GM12865 (cell line): ENCODE measurements around the gene NINJ1.
"Not testable (repeated sequence)": the region's sequence is repeated elsewhere in the genome, so short reads cannot be mapped to it uniquely, and the experiment has no call there.

ENCODE experiments used
- DNase-seq: peaks from one replicate; pipeline ENCODE4 v3.0.0; 2010; ENCODE audit warnings: low read depth
- H3K4me3 ChIP-seq: 2 replicates; pipeline ENCODE4 v1.5.1; 2011; ENCODE audit warnings: mild to moderate bottlenecking, low read depth, low read length, control low read depth
- TF ChIP-seq, protein P1 (sequence below): IDR thresholded peaks from 2 replicates; pipeline ENCODE4 v1.5.1; 2011; ENCODE audit warnings: low read length, control low read depth, low read depth, inconsistent platforms; ENCODE audit not compliant: insufficient read depth; ENCODE audit errors: missing control alignments

The NINJ1 gene

DNA sequence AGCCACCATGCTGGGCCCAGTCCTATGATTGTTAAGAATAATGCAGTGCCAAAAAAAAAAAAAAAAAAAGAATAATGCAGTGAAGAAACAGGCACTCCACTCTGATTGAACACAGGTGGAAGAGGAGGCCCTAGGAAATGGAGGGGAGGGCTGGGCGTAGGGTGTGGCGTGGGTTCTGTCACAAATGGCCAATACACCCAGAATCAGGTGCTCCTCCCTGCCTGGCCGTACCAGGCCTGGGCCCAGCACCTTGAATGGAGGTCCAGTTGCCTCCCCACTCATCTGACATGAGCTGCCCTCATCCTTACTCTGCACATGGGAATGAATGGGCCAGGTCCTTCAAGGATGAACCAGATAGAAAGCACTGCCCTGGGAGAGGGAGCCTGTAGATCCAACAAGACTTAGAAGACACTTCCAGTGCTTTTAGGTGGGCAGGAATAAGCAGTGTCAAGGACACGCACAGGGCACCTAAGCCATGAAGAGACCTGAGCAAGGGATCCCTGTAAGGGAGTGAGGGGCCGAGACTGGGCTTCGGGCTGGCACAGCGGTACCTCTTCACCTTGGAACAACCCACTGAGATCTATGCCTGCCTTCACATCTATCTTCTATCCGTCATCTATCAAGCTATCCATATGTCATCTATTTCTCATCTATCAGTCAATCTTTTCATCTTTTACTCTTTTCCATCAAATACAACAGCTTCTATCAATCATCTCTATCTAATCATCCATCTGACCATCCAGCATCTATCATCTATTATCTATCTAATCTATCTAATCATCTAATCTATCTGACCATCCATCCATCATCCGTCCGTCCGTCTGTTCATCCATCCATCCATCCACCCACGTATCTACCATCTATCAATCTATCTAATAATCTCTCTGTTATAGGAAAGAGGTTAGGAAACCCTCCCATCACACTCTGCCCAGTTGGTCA lies 15.9 kb downstream of the NINJ1 start:
- no peak overlapping the region for H3K4me3 ChIP-seq
- TF ChIP-seq, protein P1, sequence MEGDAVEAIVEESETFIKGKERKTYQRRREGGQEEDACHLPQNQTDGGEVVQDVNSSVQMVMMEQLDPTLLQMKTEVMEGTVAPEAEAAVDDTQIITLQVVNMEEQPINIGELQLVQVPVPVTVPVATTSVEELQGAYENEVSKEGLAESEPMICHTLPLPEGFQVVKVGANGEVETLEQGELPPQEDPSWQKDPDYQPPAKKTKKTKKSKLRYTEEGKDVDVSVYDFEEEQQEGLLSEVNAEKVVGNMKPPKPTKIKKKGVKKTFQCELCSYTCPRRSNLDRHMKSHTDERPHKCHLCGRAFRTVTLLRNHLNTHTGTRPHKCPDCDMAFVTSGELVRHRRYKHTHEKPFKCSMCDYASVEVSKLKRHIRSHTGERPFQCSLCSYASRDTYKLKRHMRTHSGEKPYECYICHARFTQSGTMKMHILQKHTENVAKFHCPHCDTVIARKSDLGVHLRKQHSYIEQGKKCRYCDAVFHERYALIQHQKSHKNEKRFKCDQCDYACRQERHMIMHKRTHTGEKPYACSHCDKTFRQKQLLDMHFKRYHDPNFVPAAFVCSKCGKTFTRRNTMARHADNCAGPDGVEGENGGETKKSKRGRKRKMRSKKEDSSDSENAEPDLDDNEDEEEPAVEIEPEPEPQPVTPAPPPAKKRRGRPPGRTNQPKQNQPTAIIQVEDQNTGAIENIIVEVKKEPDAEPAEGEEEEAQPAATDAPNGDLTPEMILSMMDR = no peak
- DNase-seq = no peak

DNA sequence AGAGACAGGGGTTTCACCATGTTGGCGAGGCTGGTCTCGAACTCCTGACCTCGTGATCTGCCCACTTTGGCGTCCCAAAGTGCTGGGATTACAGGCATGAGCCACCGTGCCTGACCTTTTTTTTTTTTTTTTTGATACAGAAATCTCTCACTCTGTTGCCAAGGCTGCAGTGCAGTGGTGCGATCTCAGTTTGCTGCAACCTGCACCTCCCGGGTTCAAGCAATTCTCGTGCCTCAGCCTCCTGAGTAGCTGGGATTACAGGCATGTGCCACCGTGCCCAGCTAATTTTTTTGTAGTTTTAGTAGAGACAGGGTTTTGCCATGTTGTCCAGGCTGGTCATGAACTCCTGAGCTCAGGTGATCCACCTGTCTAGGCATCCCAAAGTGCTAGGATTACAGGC lies 16.5 kb downstream of the NINJ1 start:
- DNase-seq, H3K4me3 ChIP-seq: not testable (repeated sequence)

DNA sequence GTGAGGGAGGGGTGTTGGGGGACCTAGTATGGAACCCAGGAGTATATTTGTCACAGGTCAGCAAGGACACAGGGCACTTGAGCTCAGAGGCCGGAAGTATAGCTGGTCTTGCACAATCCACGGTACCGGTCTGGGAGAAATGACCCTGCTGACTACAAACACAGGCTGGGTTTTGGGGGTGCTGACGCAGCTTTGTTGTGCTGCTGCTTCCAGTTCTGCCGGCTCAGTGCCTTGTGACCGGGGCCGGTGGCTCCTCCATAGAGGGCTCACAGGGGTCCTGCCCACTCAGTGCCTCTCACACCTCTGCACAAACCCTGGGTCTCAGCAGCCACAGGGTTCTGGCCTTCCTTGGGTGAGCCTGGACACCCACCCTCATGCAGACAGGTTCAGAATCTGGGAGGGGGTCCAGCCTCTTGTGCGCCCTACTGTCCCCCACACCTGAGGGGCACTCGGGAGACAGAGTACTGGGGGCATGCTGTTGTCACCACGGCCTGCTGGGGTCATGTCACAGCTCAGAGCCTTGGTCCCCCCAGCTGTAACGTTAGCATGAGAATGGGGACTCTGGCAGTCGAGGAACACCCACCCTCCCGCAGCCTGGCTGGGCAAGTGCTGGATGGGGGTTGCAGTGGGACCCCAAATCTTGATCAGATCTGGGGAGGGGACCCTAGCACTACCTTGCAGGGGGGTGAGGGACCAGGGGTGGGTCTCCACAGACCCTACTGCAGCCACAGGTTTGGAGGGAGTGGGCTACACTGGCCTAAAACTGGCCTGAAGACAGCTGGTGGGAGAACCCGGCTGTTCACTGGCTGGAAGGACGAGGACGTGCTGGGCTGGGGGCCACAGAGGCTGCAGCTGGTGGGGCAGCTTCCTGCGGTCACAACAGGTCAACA lies 17.7 kb downstream of the NINJ1 start:
- H3K4me3 ChIP-seq = no peak overlapping the region
- TF ChIP-seq, protein P1 = no peak
- DNase-seq = no peak

GRCh38 chr9:93115486-93116071 lies 18.5 kb downstream of the NINJ1 start:
- DNase-seq = no peak
- TF ChIP-seq, protein P1 = no peak
- no peak overlapping the region for H3K4me3 ChIP-seq

DNA sequence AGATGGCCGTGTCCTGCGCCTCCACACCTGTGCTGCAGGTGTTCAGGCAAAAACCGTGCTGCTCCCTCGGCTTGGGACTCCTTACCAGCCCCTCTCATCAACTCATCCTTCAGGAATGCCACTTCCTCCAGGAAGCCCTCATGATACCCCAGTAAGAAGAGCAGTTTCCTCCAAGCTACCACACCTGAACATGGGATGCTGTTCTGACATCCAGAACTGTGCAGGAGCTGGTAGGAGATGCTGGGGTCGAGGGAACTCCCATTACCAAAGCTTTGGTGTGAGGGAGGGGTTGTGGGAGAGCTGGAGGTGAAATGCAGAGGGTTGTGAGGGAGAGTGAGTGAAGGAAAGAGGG lies 19.1 kb downstream of the NINJ1 start:
- DNase-seq = no peak
- H3K4me3 ChIP-seq = no peak overlapping the region
- TF ChIP-seq, protein P1 = no peak

DNA sequence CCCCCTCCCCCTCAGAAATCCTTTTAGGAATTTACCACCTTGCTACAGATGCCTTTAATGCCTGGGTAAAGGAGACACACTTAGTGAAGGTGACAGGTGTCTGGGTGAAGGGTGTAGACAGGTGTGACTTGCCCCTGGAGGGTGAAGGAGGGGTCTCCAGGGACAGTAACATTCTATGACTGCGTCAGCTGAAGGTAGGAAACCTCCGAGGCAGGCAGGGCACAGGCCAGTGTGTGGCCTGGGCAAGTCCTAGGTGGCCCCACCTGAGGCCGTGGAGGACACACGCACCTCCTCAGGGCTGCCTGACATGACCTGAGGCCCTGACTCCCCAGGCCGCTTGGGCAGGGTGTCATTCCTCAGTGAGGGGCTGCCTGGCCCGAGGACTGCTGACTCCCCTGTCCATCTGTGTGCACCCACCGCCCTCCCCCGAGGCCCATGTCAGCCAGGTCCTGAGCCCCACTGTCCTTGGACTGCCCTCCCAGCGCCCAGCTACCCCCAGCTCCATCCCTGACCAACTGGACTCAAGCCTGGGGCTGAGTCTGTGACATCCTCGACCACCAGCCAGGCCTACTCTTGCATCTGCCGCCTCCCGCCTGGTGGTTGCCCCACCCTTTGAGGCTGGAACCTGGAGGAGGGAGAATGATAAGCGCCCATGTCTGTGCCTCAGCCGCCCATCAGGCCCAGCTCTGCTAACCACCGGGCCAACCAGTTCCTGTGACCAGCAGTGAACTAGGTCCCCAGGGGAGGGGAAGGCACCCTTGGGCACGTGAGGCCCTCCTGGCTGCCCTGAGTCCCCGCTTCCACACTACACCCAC lies 19.7 kb downstream of the NINJ1 start:
- TF ChIP-seq, protein P1 = no peak
- H3K4me3 ChIP-seq = no peak overlapping the region
- no peak for DNase-seq
